Effector CD4-positive, alpha-beta T cell (primary cell): ENCODE data around the gene CRLF2.
"Not testable (repeated sequence)": the region's sequence is repeated elsewhere in the genome, so short reads cannot be mapped to it uniquely, and the experiment has no call there.

Source experiments
- DNase-seq: peaks from one replicate; pipeline ENCODE4 v3.0.0-alpha.2; 2020

CRLF2 gene

GRCh38 chrX:1165535-1166196 is 46.8 kb downstream of the CRLF2 start:
- DNase-seq: no peak

GRCh38 chrX:1164322-1165288 is 47.8 kb downstream of the CRLF2 start:
- DNase-seq: no peak

- DNase-seq: no peak
These were observed 49.2 kb downstream of the CRLF2 start for GRCh38 chrX:1163231-1163630.

GRCh38 chrX:1162119-1162916 is 50.1 kb downstream of the CRLF2 start:
- no peak for DNase-seq

- no peak for DNase-seq
These were observed 52.9 kb downstream of the CRLF2 start for GRCh38 chrX:1159548-1159947.

GRCh38 chrX:1156681-1157455 is 55.6 kb downstream of the CRLF2 start:
- not testable (repeated sequence) for DNase-seq

GRCh38 chrX:1153940-1154339 is 58.5 kb downstream of the CRLF2 start:
- DNase-seq: no peak

GRCh38 chrX:1152090-1152489 is 60.4 kb downstream of the CRLF2 start:
- DNase-seq: no peak

GRCh38 chrX:1151378-1152077 is 60.9 kb downstream of the CRLF2 start:
- DNase-seq: no peak

- no peak for DNase-seq
These were observed 61.7 kb downstream of the CRLF2 start for GRCh38 chrX:1150569-1151347.

- DNase-seq: no peak
These were observed 64.6 kb downstream of the CRLF2 start for GRCh38 chrX:1147611-1148515.

GRCh38 chrX:1144293-1144692 is 68.2 kb downstream of the CRLF2 start:
- DNase-seq: no peak
